HepG2 (cell line): Measurements from ENCODE around the gene FLRT3.

Experiments
- EP300 ChIP-seq, 3 experiments: sonication (generic) in 1 of 3; formaldehyde crosslinking in 1 of 3; IDR thresholded peaks; 2 replicates each; pipeline versions ENCODE4 v1.5.1 to v1.6.1; 2011 to 2020; ENCODE audit warnings: low read depth in 2 of 3, low read length in 2 of 3, borderline replicate concordance in 1 of 3, improper control_type of control experiment in 1 of 3, mild to moderate bottlenecking in 1 of 3, missing genetic modification reagents in 1 of 3, moderate library complexity in 1 of 3
- EZH2 ChIP-seq: conservative IDR thresholded peaks from 2 replicates; pipeline ENCODE4 v1.6.1; 2012; ENCODE audit warnings: mild to moderate bottlenecking, low read depth, low read length, moderate library complexity
- RAD21 ChIP-seq: fragments of 450-650 bp; formaldehyde crosslinking; IDR thresholded peaks from 2 replicates; pipeline ENCODE4 v1.5.0; 2020; ENCODE audit warnings: mild to moderate bottlenecking
- RNF2 ChIP-seq: fragments of 450-650 bp; conservative IDR thresholded peaks from 2 replicates; pipeline ENCODE4 v1.6.1; 2016; ENCODE audit warnings: low read depth
- SALL2 ChIP-seq: sonication (generic); formaldehyde crosslinking; IDR thresholded peaks from 2 replicates; pipeline ENCODE4 v1.8.1; 2023; ENCODE audit warnings: mild to moderate bottlenecking, missing genetic modification reagents, inconsistent platforms
- TAF1 ChIP-seq: sonication (generic); formaldehyde crosslinking; IDR thresholded peaks from 2 replicates; pipeline ENCODE4 v1.4.0; 2020; ENCODE audit warnings: missing genetic modification reagents
- TARDBP ChIP-seq: sonication (generic); formaldehyde crosslinking; IDR thresholded peaks from 2 replicates; pipeline ENCODE4 v1.8.0; 2022; ENCODE audit warnings: mild to moderate bottlenecking, missing genetic modification reagents
- ZNF274 ChIP-seq: sonication (generic); formaldehyde crosslinking; IDR thresholded peaks from 2 replicates; pipeline ENCODE4 v1.5.1; 2020; ENCODE audit warnings: mild to moderate bottlenecking, missing genetic modification reagents
- ZNF562 ChIP-seq: sonication (generic); formaldehyde crosslinking; IDR thresholded peaks from 2 replicates; pipeline ENCODE4 v1.8.0; 2022; ENCODE audit warnings: missing genetic modification reagents, borderline replicate concordance
- TF ChIP-seq, protein P1 (sequence below): sonication (generic); formaldehyde crosslinking; IDR thresholded peaks from 2 replicates; pipeline ENCODE4 v1.5.0; 2020; ENCODE audit warnings: mild to moderate bottlenecking, missing genetic modification reagents, moderate library complexity

DNA sequence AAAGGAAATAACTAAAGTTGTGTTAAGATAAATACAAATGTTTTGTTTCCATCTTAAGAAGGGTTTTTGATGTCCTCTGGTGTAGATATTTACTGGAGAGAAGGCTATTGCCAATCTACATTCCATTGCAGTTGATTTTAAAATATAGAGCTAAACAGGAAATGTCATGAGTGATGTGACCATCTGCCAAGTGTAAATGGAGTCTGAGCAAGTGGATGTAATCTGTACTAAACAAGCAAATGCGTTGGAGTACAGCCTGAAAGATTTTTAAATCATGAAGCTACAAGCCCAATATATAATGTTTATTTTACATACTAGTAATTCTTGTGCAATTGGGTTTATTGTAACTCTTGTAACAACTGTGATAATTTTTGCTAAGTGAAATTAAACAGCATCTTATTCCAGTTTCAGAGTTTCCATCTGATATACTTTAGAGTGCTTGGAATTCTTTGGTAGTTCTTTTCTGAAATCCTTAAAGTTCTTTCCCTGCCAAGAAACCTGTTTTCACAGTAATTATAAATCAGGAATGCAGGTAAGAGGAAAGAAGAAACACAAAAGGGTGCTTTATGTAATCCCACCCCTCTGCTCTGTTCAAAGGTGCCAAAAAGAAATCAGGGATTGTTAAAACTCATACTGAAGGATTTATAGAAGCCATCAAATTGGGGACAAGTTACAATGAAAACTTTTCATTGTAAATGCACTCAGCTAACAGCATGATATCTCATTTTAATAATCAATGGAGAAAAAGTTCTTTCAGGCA lies 47.2 kb upstream of the FLRT3 start:
- TF ChIP-seq, protein P1, sequence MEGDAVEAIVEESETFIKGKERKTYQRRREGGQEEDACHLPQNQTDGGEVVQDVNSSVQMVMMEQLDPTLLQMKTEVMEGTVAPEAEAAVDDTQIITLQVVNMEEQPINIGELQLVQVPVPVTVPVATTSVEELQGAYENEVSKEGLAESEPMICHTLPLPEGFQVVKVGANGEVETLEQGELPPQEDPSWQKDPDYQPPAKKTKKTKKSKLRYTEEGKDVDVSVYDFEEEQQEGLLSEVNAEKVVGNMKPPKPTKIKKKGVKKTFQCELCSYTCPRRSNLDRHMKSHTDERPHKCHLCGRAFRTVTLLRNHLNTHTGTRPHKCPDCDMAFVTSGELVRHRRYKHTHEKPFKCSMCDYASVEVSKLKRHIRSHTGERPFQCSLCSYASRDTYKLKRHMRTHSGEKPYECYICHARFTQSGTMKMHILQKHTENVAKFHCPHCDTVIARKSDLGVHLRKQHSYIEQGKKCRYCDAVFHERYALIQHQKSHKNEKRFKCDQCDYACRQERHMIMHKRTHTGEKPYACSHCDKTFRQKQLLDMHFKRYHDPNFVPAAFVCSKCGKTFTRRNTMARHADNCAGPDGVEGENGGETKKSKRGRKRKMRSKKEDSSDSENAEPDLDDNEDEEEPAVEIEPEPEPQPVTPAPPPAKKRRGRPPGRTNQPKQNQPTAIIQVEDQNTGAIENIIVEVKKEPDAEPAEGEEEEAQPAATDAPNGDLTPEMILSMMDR (CRISPR knock-in tag) = no peak
- no peak for TF ChIP-seq EZH2
- TF ChIP-seq RNF2 = no peak
- no peak for TF ChIP-seq ZNF274 (CRISPR knock-in tag)
- no peak for TF ChIP-seq TAF1
- no peak for TF ChIP-seq EP300 (IDR thresholded peaks at IDR 0.05; ENCODE audit: low read depth in 2 of 2, low read length in 2 of 2)
- TF ChIP-seq EP300 (CRISPR knock-in tag; IDR thresholded peaks at IDR 0.05; ENCODE audit: borderline replicate concordance) = no peak
- no peak for TF ChIP-seq TARDBP (CRISPR knock-in tag)
- no peak for TF ChIP-seq SALL2
- TF ChIP-seq RAD21 (CRISPR knock-in tag) = no peak
- no peak for TF ChIP-seq ZNF562
